NT2/D1 (cell line): ENCODE data around the gene DCDC2.

Experiments used
- SUZ12 ChIP-seq: IDR thresholded peaks from 2 replicates; pipeline ENCODE4 v1.6.1; 2011; ENCODE audit not compliant: insufficient read length, insufficient read depth; ENCODE audit errors: extremely low read depth
- YY1 ChIP-seq: IDR thresholded peaks from 2 replicates; pipeline ENCODE4 v1.6.1; 2011; ENCODE audit not compliant: insufficient read length, insufficient read depth
- ZNF274 ChIP-seq: IDR thresholded peaks from 2 replicates; pipeline ENCODE4 v1.6.1; 2011; ENCODE audit warnings: mild to moderate bottlenecking, low read depth, low read length

GRCh38 chr6:24274441-24275083 is 83.3 kb downstream of the DCDC2 start:
- TF ChIP-seq ZNF274 (no peak), YY1 (no peak), SUZ12 (no peak)
